ENCODE measurements around the gene MYRFL.

The MYRFL gene

GRCh38 chr12:69900720-69901131 lies 75.7 kb downstream of the MYRFL start:
- peak; percentile 89 for DNase-seq

- DNase-seq = no peak
These were observed 76.3 kb downstream of the MYRFL start for GRCh38 chr12:69901221-69901905.

- DNase-seq = no peak
These were observed 78.5 kb downstream of the MYRFL start for GRCh38 chr12:69903548-69903947.

GRCh38 chr12:69904777-69905176 lies 79.8 kb downstream of the MYRFL start:
- no peak for DNase-seq

- no peak for DNase-seq
These were observed 80.8 kb downstream of the MYRFL start for GRCh38 chr12:69905801-69906200.

- DNase-seq = no peak
These were observed 81.6 kb downstream of the MYRFL start for GRCh38 chr12:69906411-69907216.

GRCh38 chr12:69908203-69908602 lies 83.2 kb downstream of the MYRFL start:
- DNase-seq = no peak

- no peak for DNase-seq
These were observed 85.7 kb downstream of the MYRFL start for GRCh38 chr12:69910694-69911093.

- DNase-seq = no peak
These were observed 88.5 kb downstream of the MYRFL start for GRCh38 chr12:69913526-69913925.

GRCh38 chr12:69915964-69916363 lies 90.9 kb downstream of the MYRFL start:
- no peak for DNase-seq

GRCh38 chr12:69916544-69917235 lies 91.7 kb downstream of the MYRFL start:
- DNase-seq = peak; percentile 14

- DNase-seq = no peak
These were observed 93.3 kb downstream of the MYRFL start for GRCh38 chr12:69918287-69918686.

GRCh38 chr12:69919495-69919894 lies 94.5 kb downstream of the MYRFL start:
- no peak for DNase-seq

GRCh38 chr12:69921831-69922230 lies 96.8 kb downstream of the MYRFL start:
- no peak for DNase-seq

GRCh38 chr12:69922999-69923398 lies 98.0 kb downstream of the MYRFL start:
- DNase-seq = no peak

GRCh38 chr12:69925291-69925690 lies 100.3 kb downstream of the MYRFL start:
- no peak for DNase-seq

- no peak for DNase-seq
These were observed 102.1 kb downstream of the MYRFL start for GRCh38 chr12:69927164-69927563.

- no peak for DNase-seq
These were observed 104.1 kb downstream of the MYRFL start for GRCh38 chr12:69929125-69929524.

- no peak for DNase-seq
These were observed 104.5 kb downstream of the MYRFL start for GRCh38 chr12:69929531-69929930.

- DNase-seq = no peak
These were observed 106.5 kb downstream of the MYRFL start for GRCh38 chr12:69931569-69931968.

GRCh38 chr12:69932154-69932553 lies 107.1 kb downstream of the MYRFL start:
- no peak for DNase-seq

- DNase-seq = no peak
These were observed 107.9 kb downstream of the MYRFL start for GRCh38 chr12:69932676-69933552.

GRCh38 chr12:69934011-69934410 lies 109.0 kb downstream of the MYRFL start:
- no peak for DNase-seq
